Forelimb muscle (tissue), 1 donor: Measurements from ENCODE around the gene TCEA3. TPM values are rescaled to one million over a fixed set of nuclear protein-coding genes. Genes with fewer than 3 reads are reported as not detected.

Experiments
- DNase-seq: peaks from one replicate; pipeline ENCODE4 v3.0.0-alpha.2; 2013; ENCODE audit warnings: low read depth
- polyA plus RNA-seq: library from polyadenylated mRNA; unstranded; fragments of 120-200 nt; gene quantifications from one replicate; pipeline ENCODE4 v1.2.1, GENCODE V29; 2013; ENCODE audit not compliant: insufficient read length

The TCEA3 gene
- polyA plus RNA-seq, 1 donor: 366 TPM

DNA sequence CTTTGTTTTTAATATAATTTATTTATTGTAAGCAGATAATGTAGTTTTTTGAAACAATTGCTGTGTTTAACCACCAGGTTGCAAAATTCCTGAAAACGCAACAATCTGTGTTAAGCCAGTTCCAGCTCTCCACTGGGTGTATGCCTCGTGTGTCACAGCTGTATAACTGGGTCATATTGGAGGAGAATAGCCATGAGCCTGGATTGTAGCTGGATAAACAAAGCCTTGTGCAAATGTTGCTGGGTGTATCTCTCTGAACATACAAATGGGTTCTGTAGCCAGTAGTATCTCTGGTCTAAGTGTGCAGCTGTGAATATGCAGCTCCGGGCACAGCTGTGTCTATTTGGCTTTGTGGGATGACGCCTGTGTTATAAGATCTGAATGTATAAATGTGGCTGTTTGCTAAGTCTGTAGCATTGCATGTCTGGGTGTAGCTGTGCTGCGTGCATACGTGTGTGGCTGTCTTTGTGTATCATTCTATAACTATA lies 2.8 kb downstream of the TCEA3 start:
- DNase-seq: peak; percentile 78

DNA sequence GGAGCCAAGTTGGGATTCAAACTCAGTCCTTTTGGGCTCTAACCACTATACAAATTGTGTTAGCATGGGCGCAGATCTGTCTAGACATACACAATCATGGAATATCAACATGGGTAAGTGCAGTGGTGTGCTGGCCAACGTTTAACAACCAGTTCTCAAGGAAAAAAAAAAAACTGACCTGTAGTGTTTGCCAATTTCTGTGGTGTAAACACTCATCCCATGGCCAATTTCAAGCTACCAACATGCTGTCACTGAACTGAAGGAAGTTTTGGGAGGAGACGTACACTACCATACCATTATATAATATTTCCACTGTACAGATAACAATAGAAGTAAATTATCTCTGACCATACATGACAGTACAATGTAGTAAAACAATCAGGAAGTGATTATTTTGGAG lies 3.2 kb downstream of the TCEA3 start:
- no peak for DNase-seq

GRCh38 chr1:23420778-23421177 lies 3.8 kb downstream of the TCEA3 start:
- DNase-seq: no peak

DNA sequence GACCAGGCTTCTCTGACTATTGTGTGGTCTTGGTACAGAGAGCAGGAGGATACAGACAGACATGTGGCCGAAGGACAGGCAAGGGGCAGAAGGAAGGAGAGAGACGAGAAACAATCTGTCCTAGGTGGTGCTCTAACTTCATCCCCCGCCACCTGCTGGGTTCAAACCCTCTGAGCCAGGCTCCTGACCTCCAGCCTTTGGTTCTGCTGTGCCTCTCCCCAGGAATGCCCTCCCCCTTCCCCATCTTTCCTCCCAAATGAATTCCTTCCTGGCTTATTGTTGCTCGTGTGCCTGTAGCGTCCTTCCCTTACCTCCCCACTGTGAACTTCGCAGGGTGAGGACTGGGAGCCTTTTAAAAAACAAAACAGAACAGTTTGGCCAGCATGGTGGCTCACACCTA lies 5.4 kb downstream of the TCEA3 start:
- DNase-seq: no peak

DNA sequence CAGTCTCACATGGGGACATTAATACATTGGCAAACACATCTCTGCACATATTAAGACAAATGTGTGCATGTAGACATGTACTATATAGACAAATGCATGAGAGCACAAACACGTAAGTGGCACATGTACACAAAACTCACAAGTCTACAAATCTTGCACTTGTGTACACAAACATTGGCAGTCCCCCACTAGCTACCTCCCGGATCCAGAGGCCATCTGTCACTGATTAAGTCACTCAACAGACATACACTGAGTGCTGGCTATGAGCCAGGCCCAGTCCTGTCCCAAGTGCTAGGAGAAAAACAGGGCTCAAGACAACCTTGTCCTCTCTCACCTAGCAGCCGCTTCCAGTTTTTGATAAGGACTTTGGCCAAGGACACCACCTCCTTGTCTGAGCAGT lies 7.0 kb downstream of the TCEA3 start:
- DNase-seq: no peak

DNA sequence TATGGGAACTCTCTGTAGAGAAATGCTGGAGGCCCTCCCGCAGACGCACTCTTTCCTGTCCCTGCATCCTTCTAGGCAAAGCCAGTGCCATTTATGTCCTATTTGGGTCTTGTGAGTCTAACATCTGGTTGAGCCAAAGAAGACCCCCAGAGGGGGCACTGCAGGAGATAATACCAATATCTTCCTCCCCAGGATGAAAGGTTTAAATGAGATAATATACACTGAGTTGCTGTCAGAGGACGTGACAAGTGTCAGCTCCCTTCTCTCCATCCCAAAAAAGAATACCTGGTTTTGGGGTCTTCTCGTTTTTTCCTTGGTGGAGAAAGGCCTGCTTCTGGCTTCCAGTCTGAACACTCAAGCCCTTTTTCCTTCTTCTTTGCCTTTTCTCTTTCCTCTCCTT lies 7.6 kb downstream of the TCEA3 start:
- no peak for DNase-seq

DNA sequence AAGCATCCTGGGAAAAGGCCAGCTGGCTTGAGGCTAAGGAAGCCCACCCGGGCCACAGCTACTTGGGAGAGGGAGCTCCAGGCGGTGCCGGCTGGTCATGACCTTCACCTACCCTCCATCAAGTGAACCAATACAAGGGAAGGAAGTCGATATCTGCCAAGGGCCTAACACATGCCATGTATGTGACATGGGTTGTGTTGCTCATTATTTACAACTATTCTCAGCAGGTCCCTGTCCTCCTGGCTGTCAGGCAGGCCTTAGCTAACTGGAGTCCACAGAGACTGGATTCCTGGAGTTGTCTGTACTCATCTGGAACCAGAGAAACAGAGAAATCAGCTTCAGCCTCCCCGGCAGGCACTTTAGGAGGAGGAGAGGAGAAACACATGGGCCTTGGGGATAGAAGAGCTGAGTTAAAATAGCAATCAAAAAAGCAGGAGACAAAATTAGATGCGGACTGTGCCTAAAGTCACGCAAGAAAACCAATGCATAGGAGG lies 15.7 kb downstream of the TCEA3 start:
- DNase-seq: no peak

DNA sequence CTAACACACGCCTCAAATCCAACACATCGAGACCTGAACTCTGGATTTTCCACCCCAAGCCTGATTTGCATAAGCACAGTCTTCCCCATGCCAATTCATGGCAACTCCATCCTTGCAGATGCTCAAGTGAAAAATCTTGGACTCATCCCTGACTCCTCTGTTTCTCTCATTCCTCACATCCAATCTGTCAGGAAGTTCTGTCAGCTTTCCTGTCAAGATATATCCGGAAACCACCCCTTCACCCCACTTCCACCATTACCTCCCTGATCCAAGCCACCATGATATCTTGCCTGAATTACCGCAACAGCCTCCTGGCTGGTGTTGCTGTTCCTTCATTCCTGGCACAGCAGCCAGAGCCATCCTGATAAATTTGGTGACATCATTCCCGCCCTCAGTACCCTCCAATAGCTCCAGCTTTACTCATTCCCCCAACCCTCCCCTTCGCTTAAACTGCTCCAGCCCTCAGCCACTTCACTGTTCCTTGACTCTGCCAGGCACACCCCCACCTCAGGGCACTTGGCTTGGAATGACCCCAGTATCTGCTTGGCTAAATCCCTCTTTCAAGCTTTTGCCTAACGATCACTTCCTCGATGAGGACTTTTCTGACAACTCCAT lies 17.4 kb downstream of the TCEA3 start:
- no peak for DNase-seq

DNA sequence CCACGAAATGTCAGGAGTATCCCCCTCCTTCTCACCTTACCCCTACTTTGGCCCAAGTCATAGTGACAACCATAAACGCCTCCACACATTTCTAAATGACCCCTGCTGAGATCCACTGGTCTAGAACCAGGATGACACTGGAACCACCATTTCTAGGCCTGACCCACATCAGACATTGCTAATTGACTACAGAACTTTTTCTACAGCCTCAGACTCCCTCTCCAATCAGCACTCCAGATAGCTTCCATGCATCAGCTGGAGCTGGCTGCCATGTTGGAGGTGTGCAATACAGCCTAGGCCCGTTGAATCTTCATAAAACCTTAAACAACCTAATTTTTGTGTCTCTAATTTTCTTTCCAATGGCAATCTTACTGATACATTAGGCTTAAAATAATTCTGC lies 18.6 kb downstream of the TCEA3 start:
- DNase-seq: no peak

- no peak for DNase-seq
These were observed 20.6 kb downstream of the TCEA3 start for GRCh38 chr1:23403735-23404486.

DNA sequence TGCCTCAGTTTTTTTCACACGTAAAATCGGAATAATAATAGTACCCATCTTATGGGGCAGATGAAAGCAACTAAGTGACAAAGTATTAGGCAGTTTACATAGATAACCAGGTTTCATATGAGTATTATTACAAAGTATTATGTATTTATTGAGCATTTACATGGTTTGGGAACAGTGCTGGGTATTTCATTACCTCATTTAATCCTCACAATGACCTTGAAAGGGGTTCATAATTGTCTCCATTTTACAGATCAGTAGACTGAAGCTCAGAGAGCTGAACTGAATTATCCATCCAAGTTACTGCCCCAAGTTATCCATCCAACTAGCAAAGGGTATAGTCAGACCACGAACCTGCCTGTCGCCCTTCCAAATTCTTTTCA lies 21.2 kb downstream of the TCEA3 start:
- no peak for DNase-seq

GRCh38 chr1:23403038-23403336 lies 21.6 kb downstream of the TCEA3 start:
- DNase-seq: no peak

- DNase-seq: no peak
These were observed 22.1 kb downstream of the TCEA3 start for GRCh38 chr1:23402286-23403037.

DNA sequence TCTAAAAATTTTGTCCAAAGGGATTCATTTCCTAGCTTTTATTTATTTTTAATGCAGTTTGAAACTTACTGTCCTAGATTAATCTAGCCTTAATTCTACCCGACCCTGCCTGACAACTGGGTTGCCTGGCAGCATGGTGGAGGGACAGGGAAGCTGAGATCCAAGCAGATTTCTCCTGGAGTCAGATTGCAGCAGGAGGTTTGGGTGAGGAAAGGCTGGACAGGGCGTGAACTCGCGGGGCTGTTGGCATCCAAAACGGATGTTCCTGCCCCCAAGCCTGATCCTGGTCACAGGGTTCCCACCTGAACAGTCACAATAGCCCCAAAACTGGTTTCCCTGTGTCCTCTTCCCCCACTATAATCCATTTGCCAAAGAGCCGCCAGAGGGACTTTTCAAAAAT lies 23.2 kb downstream of the TCEA3 start:
- DNase-seq: no peak

- no peak for DNase-seq
These were observed 24.0 kb downstream of the TCEA3 start for GRCh38 chr1:23400324-23401114.

- no peak for DNase-seq
These were observed 25.3 kb downstream of the TCEA3 start for GRCh38 chr1:23399229-23399628.

- no peak for DNase-seq
These were observed 26.6 kb downstream of the TCEA3 start for GRCh38 chr1:23397908-23398307.

GRCh38 chr1:23396380-23396779 lies 28.2 kb downstream of the TCEA3 start:
- DNase-seq: no peak

DNA sequence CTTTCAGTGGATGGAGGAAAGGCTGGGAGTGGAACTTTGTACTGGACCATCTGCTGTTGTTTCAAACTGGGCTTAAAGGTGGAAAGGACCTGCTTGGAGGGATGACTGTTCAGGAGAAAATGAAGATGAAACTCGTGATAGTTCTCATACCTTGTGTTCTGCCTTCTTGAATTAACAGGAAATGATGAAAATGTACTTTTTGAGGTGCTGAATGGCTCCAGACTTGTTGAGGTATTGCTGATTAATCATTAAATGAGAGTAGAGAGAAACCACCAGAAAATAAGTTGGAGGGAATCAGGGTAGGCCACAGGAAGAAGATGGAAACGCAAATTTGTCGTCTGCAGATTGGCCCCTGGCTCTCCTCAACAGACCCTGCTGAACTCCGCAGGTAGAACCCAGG lies 28.7 kb downstream of the TCEA3 start:
- no peak for DNase-seq

GRCh38 chr1:23395154-23395724 lies 29.3 kb downstream of the TCEA3 start:
- no peak for DNase-seq

DNA sequence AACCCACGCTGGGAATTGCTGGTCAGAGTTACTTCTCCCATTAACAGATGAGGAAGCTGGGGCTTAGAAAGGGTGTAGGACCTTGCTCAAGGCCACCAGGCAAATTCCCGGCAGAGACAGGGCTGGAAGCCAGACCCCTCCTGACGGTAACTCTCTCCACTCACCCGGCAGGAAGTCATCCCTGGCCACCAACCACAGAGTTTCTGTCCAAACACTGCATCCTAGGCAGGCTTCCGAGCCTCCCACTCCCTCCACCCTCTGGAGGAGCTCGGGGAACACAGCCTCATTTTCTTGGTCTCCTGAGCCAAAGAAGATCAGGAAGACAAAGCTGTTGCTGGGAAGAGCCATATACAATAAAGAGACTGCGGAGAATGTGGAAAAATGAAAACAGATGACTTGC lies 29.9 kb downstream of the TCEA3 start:
- no peak for DNase-seq

DNA sequence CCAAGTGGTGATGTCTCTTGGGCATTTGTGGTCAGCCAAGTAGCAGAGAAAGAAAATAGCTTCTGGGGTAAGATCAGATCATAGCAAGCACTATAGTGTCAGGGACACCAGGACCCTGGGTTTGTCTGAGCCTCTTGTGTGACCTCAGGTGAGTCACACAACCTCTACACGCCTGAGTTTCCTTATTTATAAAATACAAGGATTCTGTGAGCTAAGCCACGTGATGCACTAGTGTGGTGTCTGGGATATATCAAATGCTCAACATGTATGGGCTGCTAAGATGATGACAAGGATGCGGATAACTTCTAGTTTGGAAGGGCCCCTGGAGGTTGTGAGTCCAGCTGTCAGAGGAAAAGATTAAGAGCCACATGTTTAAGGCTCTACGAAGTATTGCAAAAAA lies 30.4 kb downstream of the TCEA3 start:
- no peak for DNase-seq
